Vagina (tissue), 2 donors: ENCODE results near the gene CYB5B. TPM values are rescaled to one million over a fixed set of nuclear protein-coding genes. Genes with fewer than 3 reads are reported as not detected.

ENCODE experiments used
- DNase-seq, 2 donors: peaks; one replicate each; pipeline ENCODE4 v3.0.0-alpha.2; 2017; ENCODE audit errors: extremely low spot score in 2 of 2
- H3K27ac ChIP-seq: fragments of 200-600 bp; sonication (generic); one replicate; pipeline ENCODE4 v1.5.1; 2019
- H3K27me3 ChIP-seq: fragments of 200-600 bp; sonication (generic); one replicate; pipeline ENCODE4 v1.5.1; 2019
- H3K36me3 ChIP-seq, 2 donors: fragments of 200-600 bp; sonication (generic); one replicate each; pipeline ENCODE4 v1.5.1; 2017 to 2019
- H3K4me1 ChIP-seq: fragments of 200-600 bp; sonication (generic); one replicate; pipeline ENCODE4 v1.5.1; 2019
- H3K4me3 ChIP-seq, 2 donors: fragments of 200-600 bp; sonication (generic); 1 replicate in 1 of 2; 2 replicates in 1 of 2; pipeline ENCODE4 v1.5.1; 2016 to 2019
- H3K9me3 ChIP-seq: fragments of 200-600 bp; sonication (generic); one replicate; pipeline ENCODE4 v1.5.1; 2019
- POLR2A ChIP-seq, 2 donors: fragments of 450-650 bp; IDR thresholded peaks; one replicate each; pipeline ENCODE4 v1.6.1; 2017; ENCODE audit warnings: antibody characterized with exemption in 2 of 2, mild to moderate bottlenecking in 2 of 2, moderate library complexity in 2 of 2
- POLR2AphosphoS5 ChIP-seq, 2 donors: sonication (generic); formaldehyde crosslinking; IDR thresholded peaks; one replicate each; pipeline ENCODE4 v1.9.0; 2017; ENCODE audit warnings: antibody characterized with exemption in 2 of 2, mild to moderate bottlenecking in 2 of 2, low read depth in 1 of 2; ENCODE audit not compliant: insufficient read depth in 1 of 2
- intact Hi-C: fragments of 100-400 bp; cut with DNase I; formaldehyde crosslinking; loops from one replicate; pipeline ENCODE4 v1.15.1; 2023
- total RNA-seq: library from RNA; depleted of rRNA; stranded (reverse); fragments of >200 nt; gene quantifications from one replicate; pipeline ENCODE4 v1.2.3, GENCODE V29; 2016
- TF ChIP-seq, protein P1 (sequence below), 3 experiments: fragments of 450-650 bp in 2 of 3; fragments of 200-600 bp in 1 of 3; sonication (generic) in 1 of 3; IDR thresholded peaks; one replicate each; pipeline ENCODE4 v1.5.1; 2017 to 2019; ENCODE audit warnings: antibody characterized with exemption in 3 of 3, mild to moderate bottlenecking in 2 of 3, moderate library complexity in 2 of 3

CYB5B gene
- total RNA-seq, 1 donor from 2014 or later, result 37.6 TPM

DNA sequence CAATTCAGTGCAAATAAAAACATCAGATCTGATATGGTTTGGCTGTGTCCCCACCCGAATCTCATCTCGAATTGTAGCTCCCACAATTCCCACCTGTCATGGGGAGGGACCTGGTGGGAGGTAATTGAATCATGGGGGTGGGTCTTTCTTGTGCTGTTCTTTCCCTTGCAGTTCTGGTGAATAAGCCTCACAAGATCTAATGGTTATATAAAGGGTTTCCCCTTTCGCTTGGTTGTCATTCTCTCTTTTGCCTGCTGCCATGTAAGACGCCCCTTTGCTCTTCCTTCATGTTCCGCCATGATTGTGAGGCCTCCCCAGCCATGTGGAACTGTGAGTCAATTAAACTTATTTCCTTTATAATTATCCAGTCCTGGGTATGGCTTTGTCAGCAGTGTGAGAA lies 72.5 kb downstream of the CYB5B start:
- TF ChIP-seq POLR2A (IDR thresholded peaks at IDR 0.05) (no peak), POLR2AphosphoS5 (IDR thresholded peaks at IDR 0.05; ENCODE audit: insufficient read depth in 1 of 2, low read depth in 1 of 2) (no peak)
- TF ChIP-seq, protein P1, sequence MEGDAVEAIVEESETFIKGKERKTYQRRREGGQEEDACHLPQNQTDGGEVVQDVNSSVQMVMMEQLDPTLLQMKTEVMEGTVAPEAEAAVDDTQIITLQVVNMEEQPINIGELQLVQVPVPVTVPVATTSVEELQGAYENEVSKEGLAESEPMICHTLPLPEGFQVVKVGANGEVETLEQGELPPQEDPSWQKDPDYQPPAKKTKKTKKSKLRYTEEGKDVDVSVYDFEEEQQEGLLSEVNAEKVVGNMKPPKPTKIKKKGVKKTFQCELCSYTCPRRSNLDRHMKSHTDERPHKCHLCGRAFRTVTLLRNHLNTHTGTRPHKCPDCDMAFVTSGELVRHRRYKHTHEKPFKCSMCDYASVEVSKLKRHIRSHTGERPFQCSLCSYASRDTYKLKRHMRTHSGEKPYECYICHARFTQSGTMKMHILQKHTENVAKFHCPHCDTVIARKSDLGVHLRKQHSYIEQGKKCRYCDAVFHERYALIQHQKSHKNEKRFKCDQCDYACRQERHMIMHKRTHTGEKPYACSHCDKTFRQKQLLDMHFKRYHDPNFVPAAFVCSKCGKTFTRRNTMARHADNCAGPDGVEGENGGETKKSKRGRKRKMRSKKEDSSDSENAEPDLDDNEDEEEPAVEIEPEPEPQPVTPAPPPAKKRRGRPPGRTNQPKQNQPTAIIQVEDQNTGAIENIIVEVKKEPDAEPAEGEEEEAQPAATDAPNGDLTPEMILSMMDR (IDR thresholded peaks at IDR 0.05), result no peak
- no peaks in the 10 kb centered on the region for H3K36me3 ChIP-seq
- no peak for DNase-seq
- intact Hi-C loops, result no loop called here
- no peak overlapping the region for H3K27ac ChIP-seq
- H3K4me1 ChIP-seq, result no peaks in the 10 kb centered on the region
- no peaks in the 10 kb centered on the region for H3K9me3 ChIP-seq
- H3K27me3 ChIP-seq, result no peaks in the 10 kb centered on the region
- H3K4me3 ChIP-seq, result no peak overlapping the region

DNA sequence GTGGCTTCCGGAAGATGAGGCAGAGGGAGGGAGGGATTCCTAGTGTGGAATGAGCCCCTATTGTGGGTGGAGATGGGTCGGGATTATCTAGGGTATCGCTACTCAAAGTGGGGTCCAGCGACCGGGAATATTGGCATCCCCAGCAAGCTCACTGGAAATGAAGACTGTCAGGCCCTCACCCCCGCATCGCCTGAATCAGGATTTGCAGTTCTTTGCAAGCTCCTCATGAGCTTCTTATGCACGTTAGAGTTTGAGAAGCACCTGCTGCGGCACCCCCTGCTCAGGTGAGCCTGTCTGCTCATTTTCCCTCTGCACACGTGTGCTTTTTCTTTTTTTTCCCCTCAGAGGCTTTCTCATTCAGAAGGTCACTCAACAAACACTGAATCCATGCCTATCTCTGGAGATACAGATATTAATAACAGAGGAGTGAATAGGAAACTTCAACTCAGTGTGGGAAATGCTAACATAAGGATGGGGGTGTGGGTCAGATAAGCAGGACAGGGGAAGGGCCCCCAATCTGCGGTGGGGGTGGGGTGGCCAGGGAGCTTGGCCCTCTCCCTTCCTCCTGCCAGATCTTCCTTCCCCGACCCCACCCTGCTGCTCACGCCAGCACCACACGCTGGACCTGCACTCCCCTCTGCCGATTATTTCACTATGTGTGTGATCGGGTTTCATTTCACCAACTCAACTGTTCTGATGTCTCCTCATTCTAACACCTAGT lies 73.6 kb downstream of the CYB5B start:
- intact Hi-C loops, result no loop called here
- no peak for DNase-seq
- H3K4me3 ChIP-seq, result no peak overlapping the region
- no peaks in the 10 kb centered on the region for H3K36me3 ChIP-seq
- H3K9me3 ChIP-seq, result no peaks in the 10 kb centered on the region
- H3K27ac ChIP-seq, result no peak overlapping the region
- TF ChIP-seq POLR2AphosphoS5 (IDR thresholded peaks at IDR 0.05; ENCODE audit: insufficient read depth in 1 of 2, low read depth in 1 of 2) (no peak), POLR2A (IDR thresholded peaks at IDR 0.05) (no peak)
- TF ChIP-seq, protein P1 (IDR thresholded peaks at IDR 0.05), result no peak
- no peaks in the 10 kb centered on the region for H3K27me3 ChIP-seq
- H3K4me1 ChIP-seq, result no peaks in the 10 kb centered on the region

DNA sequence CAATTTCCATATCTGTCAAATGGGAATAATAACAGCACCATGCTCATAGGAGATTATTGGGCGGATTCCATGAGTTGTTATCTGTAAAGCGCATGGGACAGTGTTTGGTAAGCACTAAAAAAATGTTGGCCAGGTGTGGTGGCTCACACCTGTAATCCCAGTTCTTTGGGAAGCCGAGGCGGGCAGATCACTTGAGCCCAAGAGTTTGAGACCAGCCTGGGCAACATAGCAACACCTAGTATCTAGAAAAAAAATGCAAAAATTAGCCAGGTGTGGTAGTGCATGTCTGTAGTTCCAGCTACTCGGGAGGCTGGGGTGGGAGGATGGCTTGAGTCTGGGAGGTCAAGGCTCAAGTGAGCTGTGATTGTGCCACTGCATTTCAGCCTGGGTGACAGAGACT lies 74.5 kb downstream of the CYB5B start:
- Histone ChIP-seq H3K36me3 (no peaks in the 10 kb centered on the region), H3K9me3 (no peaks in the 10 kb centered on the region), H3K4me3 (no peak overlapping the region), H3K27ac (no peak overlapping the region), H3K27me3 (no peaks in the 10 kb centered on the region), H3K4me1 (no peaks in the 10 kb centered on the region)
- DNase-seq, result no peak
- TF ChIP-seq POLR2AphosphoS5 (IDR thresholded peaks at IDR 0.05; ENCODE audit: insufficient read depth in 1 of 2, low read depth in 1 of 2) (no peak), POLR2A (IDR thresholded peaks at IDR 0.05) (no peak)
- TF ChIP-seq, protein P1 (IDR thresholded peaks at IDR 0.05), result no peak
- intact Hi-C loops, result no loop called here

DNA sequence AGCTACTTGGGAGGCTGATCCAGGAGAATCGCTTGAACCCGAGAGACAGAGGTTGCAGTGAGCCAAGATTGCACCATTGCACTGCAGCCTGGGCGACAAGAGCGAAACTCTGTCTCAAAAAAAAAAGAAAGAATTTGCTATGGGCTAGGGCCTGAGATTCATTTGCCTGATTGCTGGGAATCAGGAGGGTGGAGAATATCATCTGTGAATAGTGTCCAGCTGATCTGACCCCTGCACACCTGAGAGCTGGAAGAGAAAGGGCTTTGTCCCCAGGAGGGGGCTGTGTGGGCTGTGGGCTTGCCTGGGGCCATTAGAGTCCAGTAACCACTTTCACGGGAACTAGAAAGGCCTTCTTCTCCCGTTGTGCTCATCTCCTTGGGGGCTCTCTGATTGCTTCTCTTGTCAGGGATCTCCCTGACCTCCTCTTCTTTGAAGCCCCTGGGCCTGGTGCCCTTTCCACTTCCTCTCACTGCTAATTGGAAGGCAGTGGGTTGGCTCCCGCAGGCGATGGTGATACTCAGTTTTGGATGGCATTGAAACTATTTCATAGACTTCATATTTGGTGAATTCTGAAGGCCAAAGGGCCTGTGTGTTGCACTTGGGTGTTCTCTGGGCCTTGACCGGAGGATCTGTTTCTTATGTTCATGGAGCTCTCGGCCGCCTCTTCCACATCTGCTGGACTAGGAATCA lies 75.3 kb downstream of the CYB5B start:
- TF ChIP-seq, protein P1 (IDR thresholded peaks at IDR 0.05), result no peak
- no peak for TF ChIP-seq POLR2AphosphoS5 (IDR thresholded peaks at IDR 0.05; ENCODE audit: insufficient read depth in 1 of 2, low read depth in 1 of 2)
- TF ChIP-seq POLR2A (IDR thresholded peaks at IDR 0.05), result no peak
- no peaks in the 10 kb centered on the region for H3K27me3 ChIP-seq
- H3K9me3 ChIP-seq, result no peaks in the 10 kb centered on the region
- intact Hi-C loops, result no loop called here
- no peaks in the 10 kb centered on the region for H3K36me3 ChIP-seq
- no peak overlapping the region for H3K27ac ChIP-seq
- H3K4me1 ChIP-seq, result no peaks in the 10 kb centered on the region
- no peak for DNase-seq
- no peak overlapping the region for H3K4me3 ChIP-seq

DNA sequence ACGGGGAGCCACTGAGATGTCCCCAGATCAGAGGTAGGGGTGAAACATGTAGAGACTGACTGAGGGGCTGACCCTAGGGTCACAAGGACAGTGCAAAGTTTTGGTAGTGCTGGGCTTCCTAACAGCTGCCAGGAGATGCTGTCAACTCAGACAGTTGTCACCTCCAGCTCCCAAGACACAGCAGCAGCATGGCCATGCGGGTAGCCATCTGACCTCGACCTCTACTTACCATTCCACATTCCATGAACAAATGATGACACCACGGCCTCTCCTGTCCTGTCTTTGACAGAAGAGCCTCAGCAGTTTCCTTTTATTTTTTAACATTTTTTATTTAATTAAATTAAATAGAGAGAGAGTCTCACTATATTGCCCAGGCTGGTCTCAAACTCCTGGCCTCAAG lies 76.1 kb downstream of the CYB5B start:
- no peak for DNase-seq
- H3K27me3 ChIP-seq, result no peaks in the 10 kb centered on the region
- H3K4me1 ChIP-seq, result no peaks in the 10 kb centered on the region
- H3K36me3 ChIP-seq, result no peaks in the 10 kb centered on the region
- no peak overlapping the region for H3K27ac ChIP-seq
- H3K9me3 ChIP-seq, result no peaks in the 10 kb centered on the region
- TF ChIP-seq, protein P1 (IDR thresholded peaks at IDR 0.05), result no peak
- TF ChIP-seq POLR2A (IDR thresholded peaks at IDR 0.05), result no peak
- intact Hi-C loops, result no loop called here
- H3K4me3 ChIP-seq, result no peak overlapping the region
